Epithelial cell of esophagus (primary cell): Measurements from ENCODE around the gene PBX3.
"Not testable (repeated sequence)": the region's sequence is repeated elsewhere in the genome, so short reads cannot be mapped to it uniquely, and the experiment has no call there.

Source experiments
- DNase-seq: peaks from one replicate; pipeline ENCODE4 v3.0.0; 2010; ENCODE audit warnings: low read depth
- H3K4me3 ChIP-seq: 2 replicates; pipeline ENCODE4 v1.5.1; 2011; ENCODE audit warnings: mild to moderate bottlenecking, low read length, control low read depth
- TF ChIP-seq, protein P1 (sequence below): IDR thresholded peaks from 2 replicates; pipeline ENCODE4 v1.5.1; 2011; ENCODE audit warnings: low read depth, mild to moderate bottlenecking, low read length, control low read depth, inconsistent platforms; ENCODE audit not compliant: insufficient read depth; ENCODE audit errors: missing control alignments

The PBX3 gene

GRCh38 chr9:125820100-125820804 is 73.1 kb downstream of the PBX3 start:
- no peak for DNase-seq
- TF ChIP-seq, protein P1, sequence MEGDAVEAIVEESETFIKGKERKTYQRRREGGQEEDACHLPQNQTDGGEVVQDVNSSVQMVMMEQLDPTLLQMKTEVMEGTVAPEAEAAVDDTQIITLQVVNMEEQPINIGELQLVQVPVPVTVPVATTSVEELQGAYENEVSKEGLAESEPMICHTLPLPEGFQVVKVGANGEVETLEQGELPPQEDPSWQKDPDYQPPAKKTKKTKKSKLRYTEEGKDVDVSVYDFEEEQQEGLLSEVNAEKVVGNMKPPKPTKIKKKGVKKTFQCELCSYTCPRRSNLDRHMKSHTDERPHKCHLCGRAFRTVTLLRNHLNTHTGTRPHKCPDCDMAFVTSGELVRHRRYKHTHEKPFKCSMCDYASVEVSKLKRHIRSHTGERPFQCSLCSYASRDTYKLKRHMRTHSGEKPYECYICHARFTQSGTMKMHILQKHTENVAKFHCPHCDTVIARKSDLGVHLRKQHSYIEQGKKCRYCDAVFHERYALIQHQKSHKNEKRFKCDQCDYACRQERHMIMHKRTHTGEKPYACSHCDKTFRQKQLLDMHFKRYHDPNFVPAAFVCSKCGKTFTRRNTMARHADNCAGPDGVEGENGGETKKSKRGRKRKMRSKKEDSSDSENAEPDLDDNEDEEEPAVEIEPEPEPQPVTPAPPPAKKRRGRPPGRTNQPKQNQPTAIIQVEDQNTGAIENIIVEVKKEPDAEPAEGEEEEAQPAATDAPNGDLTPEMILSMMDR, result no peak
- H3K4me3 ChIP-seq, result no peak overlapping the region

DNA sequence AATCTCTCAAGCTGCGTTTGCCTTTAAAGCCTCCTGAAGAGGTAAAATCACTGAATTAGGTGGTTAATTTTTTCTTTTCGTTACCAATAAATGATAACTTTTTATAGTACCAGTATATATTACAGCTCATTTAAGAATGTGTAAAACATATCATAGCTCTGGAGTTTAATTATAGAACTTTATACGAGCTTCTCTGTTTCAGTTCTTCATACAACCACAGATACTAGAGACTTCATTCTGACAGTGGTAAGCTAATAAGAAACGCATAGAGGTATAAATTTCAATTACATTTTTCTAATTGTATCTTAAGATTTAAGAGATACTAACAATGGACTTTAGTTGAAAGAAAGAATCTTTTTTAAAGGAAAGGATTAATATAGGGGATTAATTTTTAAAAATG is 73.9 kb downstream of the PBX3 start:
- TF ChIP-seq, protein P1, result no peak
- no peak overlapping the region for H3K4me3 ChIP-seq
- DNase-seq, result no peak

- H3K4me3 ChIP-seq, result no peak overlapping the region
- DNase-seq, result no peak
- TF ChIP-seq, protein P1, result no peak
These were observed 75.0 kb downstream of the PBX3 start for GRCh38 chr9:125822160-125822559.

DNA sequence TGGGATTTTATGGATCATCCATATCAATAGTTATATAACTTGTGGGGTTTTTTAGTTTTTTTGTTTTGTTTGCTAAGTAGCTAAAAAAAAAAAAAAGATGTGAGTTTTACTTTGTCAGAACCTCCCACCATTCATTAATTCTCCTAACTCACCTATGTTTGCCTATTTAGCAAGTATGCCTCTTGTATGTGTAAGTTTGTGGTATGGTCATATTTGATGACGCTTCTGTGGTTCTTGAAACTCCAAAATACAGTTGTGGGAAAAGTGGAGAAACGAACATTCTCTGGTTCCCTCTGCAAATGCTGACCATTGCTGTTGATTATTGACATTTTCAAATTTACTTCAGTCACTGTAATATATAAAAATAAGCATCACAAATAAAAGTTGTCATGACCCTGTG is 75.7 kb downstream of the PBX3 start:
- H3K4me3 ChIP-seq, result no peak overlapping the region
- DNase-seq, result no peak
- TF ChIP-seq, protein P1, result no peak

- DNase-seq, H3K4me3 ChIP-seq: not testable (repeated sequence)
These were observed 76.8 kb downstream of the PBX3 start for GRCh38 chr9:125823874-125824406.

DNA sequence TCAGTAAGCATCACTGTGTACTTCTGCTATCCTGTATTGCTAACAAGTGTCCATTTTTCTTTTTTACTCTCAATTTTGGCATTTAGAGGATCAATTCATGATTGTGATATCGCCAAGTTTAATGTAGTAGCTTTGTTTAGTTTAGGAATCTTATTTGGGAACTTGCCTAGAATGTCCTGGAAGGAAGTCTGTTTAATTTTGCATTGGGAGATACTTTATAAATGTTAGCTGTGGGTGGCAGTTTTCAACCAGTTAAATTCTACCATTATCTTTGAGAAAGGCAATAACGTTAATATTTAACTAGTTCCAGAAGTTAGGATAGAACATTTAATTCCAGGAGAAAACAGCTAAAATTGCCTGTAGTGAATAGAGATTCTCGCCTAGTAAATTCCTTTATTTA is 78.6 kb downstream of the PBX3 start:
- no peak for DNase-seq
- H3K4me3 ChIP-seq, result no peak overlapping the region
- TF ChIP-seq, protein P1, result no peak

DNA sequence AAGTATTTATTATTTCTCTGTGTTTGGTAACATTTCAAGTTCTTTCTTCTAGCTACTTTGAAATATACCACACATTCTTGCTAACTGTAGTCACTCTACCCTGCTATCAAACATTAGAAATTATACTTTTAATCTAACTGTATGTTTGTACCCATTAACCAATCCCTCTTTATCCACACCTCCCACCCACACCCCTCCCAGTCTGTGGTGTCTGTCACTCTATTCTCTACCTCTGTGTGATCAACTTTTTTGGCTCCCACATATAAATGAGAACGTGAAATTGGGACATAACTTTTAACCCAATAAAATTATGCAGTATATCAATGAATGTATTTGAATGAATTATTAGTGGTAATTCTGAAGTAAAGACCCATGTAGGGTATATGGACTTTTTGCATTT is 79.7 kb downstream of the PBX3 start:
- no peak for DNase-seq
- TF ChIP-seq, protein P1, result no peak
- H3K4me3 ChIP-seq, result no peak overlapping the region
